Measurements from ENCODE around the gene CHKB. TPM values are rescaled to one million over a fixed set of nuclear protein-coding genes. Genes with fewer than 3 reads are reported as not detected.

The CHKB gene
- total RNA-seq, 1 experiment from 2014 or later = 55.1 TPM

- TF ChIP-seq SP1 (IDR thresholded peaks at IDR 0.05; ENCODE audit: low read depth) (no peak), CEBPB (IDR thresholded peaks at IDR 0.05; ENCODE audit: low read depth) (no peak), POLR2A (IDR thresholded peaks at IDR 0.05; ENCODE audit: borderline replicate concordance, extremely low read depth, insufficient read depth, insufficient read length) (no peak), JUND (IDR thresholded peaks at IDR 0.05) (no peak), SIN3A (IDR thresholded peaks at IDR 0.05; ENCODE audit: low read depth) (no peak), EZH2 (IDR thresholded peaks at IDR 0.05) (no peak)
- TF ChIP-seq, protein P1, sequence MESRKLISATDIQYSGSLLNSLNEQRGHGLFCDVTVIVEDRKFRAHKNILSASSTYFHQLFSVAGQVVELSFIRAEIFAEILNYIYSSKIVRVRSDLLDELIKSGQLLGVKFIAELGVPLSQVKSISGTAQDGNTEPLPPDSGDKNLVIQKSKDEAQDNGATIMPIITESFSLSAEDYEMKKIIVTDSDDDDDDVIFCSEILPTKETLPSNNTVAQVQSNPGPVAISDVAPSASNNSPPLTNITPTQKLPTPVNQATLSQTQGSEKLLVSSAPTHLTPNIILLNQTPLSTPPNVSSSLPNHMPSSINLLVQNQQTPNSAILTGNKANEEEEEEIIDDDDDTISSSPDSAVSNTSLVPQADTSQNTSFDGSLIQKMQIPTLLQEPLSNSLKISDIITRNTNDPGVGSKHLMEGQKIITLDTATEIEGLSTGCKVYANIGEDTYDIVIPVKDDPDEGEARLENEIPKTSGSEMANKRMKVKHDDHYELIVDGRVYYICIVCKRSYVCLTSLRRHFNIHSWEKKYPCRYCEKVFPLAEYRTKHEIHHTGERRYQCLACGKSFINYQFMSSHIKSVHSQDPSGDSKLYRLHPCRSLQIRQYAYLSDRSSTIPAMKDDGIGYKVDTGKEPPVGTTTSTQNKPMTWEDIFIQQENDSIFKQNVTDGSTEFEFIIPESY (IDR thresholded peaks at IDR 0.05; ENCODE audit: extremely low read depth, insufficient replicate concordance, low read length) = no peak
Measured at GRCh38 chr22:50544746-50545253, 37.8 kb downstream of the CHKB start (continued).

DNA sequence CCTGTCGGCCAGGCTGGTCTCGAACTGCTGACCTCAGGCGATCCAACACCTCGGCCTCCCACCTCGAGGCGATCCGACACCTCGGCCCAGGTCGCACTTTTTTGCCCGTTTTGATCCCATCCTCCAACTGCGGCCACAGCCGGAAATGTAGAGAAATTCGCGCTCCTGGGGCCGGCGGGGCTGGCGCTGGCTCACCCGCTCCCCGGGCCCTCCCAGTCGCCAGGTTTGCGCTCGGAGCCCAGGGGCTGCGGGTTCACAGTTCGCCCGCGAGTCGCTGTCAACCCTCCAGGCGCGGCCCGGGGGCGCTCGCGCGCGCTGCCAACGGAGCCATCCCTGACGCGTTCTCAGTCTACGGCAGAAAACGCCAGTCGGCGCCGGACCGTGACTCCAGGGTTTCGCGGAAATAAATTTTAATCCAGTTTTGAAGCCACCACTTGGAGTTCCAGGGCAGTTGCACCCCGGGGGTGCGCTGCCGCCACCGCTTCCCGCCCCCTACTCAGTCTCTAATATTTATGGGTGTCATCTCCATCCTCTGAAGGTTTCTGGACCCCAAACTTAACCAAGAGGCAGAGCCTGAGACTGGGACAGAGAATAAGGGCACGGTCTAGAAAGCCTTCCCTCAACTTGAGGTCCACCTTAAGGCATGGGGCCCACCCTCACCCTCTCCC is 38.4 kb downstream of the CHKB start:
- peak overlapping the region; percentile 77 for H3K4me2 ChIP-seq (ENCODE audit: low read length)
- DNase-seq (ENCODE audit: low read depth, low spot score) = no peak
- ChIA-PET CTCF (interaction anchor here (1.8 kb wide), 1 partner anchor 18 kb away, joined by 6 read pairs; the partner anchor contains the start of gene SCO2), RAD21 (ENCODE audit: low non-redundant PET in 1 of 2, low total read pairs in 2 of 2, uncharacterized antibody in 2 of 2, unreplicated experiment in 2 of 2) (no interaction called here), POLR2A (interaction anchor here (1.6 to 1.9 kb wide), 2 partner anchors 9 to 10 kb away, joined by 5 to 7 read pairs; no protein-coding TSS in a partner anchor)
- TF ChIP-seq POLR2A (IDR thresholded peaks at IDR 0.05; ENCODE audit: borderline replicate concordance, extremely low read depth, insufficient read depth, insufficient read length) (no peak), EZH2phosphoT487 (IDR thresholded peaks at IDR 0.05; ENCODE audit: borderline replicate concordance) (no peak), YY1 (IDR thresholded peaks at IDR 0.05; ENCODE audit: extremely low read depth, insufficient replicate concordance, low read depth, low read length) (peak; percentile 9), ELF1 (IDR thresholded peaks at IDR 0.05; ENCODE audit: borderline replicate concordance, low read depth) (no peak), CTCF (IDR thresholded peaks at IDR 0.05 in 2 of 3, conservative IDR thresholded peaks at IDR 0.05 in 1 of 3; ENCODE audit: borderline replicate concordance in 1 of 3, insufficient read depth in 1 of 3, low read depth in 2 of 3, low read length in 2 of 3) (peak; percentile 59 to 68 (median 60); a peak in 5 of 6 replicates)
- TF ChIP-seq, protein P2, sequence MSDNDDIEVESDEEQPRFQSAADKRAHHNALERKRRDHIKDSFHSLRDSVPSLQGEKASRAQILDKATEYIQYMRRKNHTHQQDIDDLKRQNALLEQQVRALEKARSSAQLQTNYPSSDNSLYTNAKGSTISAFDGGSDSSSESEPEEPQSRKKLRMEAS (IDR thresholded peaks at IDR 0.05) = 0 out of 2 replicates have a peak, but pooled peaks have one; percentile 35
- H3K9me3 ChIP-seq (ENCODE audit: control insufficient read depth in 1 of 2, insufficient read depth in 1 of 2, low read depth in 1 of 2, low read length in 2 of 2) = no peaks in the 10 kb centered on the region
- H4K20me1 ChIP-seq (ENCODE audit: insufficient read depth) = no peaks in the 10 kb centered on the region
- peak overlapping the region; percentile 27 for H3K27ac ChIP-seq (ENCODE audit: low read depth, low read length)
- peak overlapping the region; percentile 53 for H3K9ac ChIP-seq (ENCODE audit: low read length)
- no peaks in the 10 kb centered on the region for H3K36me3 ChIP-seq (ENCODE audit: control insufficient read depth in 1 of 2, insufficient read depth in 2 of 2, low read length in 2 of 2)
- no peaks in the 10 kb centered on the region for H3K9me2 ChIP-seq (ENCODE audit: insufficient read depth)
- no peaks in the 10 kb centered on the region for H3K27me3 ChIP-seq (ENCODE audit: insufficient read depth, low read length)
- H3K4me1 ChIP-seq (ENCODE audit: control insufficient read depth in 1 of 2, insufficient read depth in 2 of 2, low read length in 2 of 2) = peaks cover 13 to 45% of the 10 kb centered on the region in 2 experiments; a peak in 3 of 4 replicates
- peak overlapping the region; percentile 94 for H2AFZ ChIP-seq (ENCODE audit: low read depth, low read length, poor library complexity, severe bottlenecking)
- no peaks in the 10 kb centered on the region for H3K79me2 ChIP-seq (ENCODE audit: insufficient read depth, low read length)
- peak; percentile 93 for ATAC-seq
- BruUV-seq (replicated peaks) = no TSS peak
- intact Hi-C loops (cut with micrococcal nuclease) = no loop called here
- peak overlapping the region; percentile 32 to 53 for H3K4me3 ChIP-seq (replicated peaks in 1 of 2; ENCODE audit: low read depth in 1 of 2, low read length in 2 of 2)
